Ishikawa (cell line): ENCODE data around the gene FAM131C.

Experiments
- EP300 ChIP-seq: IDR thresholded peaks from 2 replicates; pipeline ENCODE4 v1.6.1; 2012; ENCODE audit warnings: borderline replicate concordance
- MAX ChIP-seq: IDR thresholded peaks from 2 replicates; pipeline ENCODE4 v1.6.1; 2012
- NFIC ChIP-seq: IDR thresholded peaks from 2 replicates; pipeline ENCODE4 v1.6.1; 2012
- RAD21 ChIP-seq: IDR thresholded peaks from 2 replicates; pipeline ENCODE4 v1.6.1; 2012; ENCODE audit warnings: low read depth
- REST ChIP-seq: IDR thresholded peaks from 2 replicates; pipeline ENCODE4 v1.6.1; 2012; ENCODE audit warnings: low read depth, mild to moderate bottlenecking
- TAF1 ChIP-seq: IDR thresholded peaks from 2 replicates; pipeline ENCODE4 v1.6.1; 2012; ENCODE audit warnings: low read depth, mild to moderate bottlenecking
- TCF12 ChIP-seq: IDR thresholded peaks from 2 replicates; pipeline ENCODE4 v1.6.1; 2012; ENCODE audit warnings: low read depth
- TEAD4 ChIP-seq: IDR thresholded peaks from 2 replicates; pipeline ENCODE4 v1.6.1; 2012
- YY1 ChIP-seq: IDR thresholded peaks from 2 replicates; pipeline ENCODE4 v1.6.1; 2012; ENCODE audit warnings: low read depth
- ZBTB7A ChIP-seq: IDR thresholded peaks from 2 replicates; pipeline ENCODE4 v1.6.1; 2012; ENCODE audit warnings: low read depth

GRCh38 chr1:16046842-16047241 is 26.6 kb downstream of the FAM131C start:
- TF ChIP-seq RAD21 (no peak), REST (no peak), TCF12 (no peak), YY1 (no peak), NFIC (no peak), ZBTB7A (no peak), TEAD4 (no peak), MAX (no peak), EP300 (no peak), TAF1 (no peak)
